GM19468 (cell line): ENCODE measurements around the gene CSF1.
"Not testable (repeated sequence)": the region's sequence is repeated elsewhere in the genome, so short reads cannot be mapped to it uniquely, and the experiment has no call there.

Experiments
- ATAC-seq: cut with Tn5 transposase; IDR thresholded peaks from one replicate; pipeline ENCODE4 v1.9.1; 2021; ENCODE audit warnings: mild to moderate bottlenecking, moderate library complexity, moderate number of reproducible peaks; ENCODE audit not compliant: unreplicated experiment; ENCODE audit errors: extremely low read depth

Gene CSF1

DNA sequence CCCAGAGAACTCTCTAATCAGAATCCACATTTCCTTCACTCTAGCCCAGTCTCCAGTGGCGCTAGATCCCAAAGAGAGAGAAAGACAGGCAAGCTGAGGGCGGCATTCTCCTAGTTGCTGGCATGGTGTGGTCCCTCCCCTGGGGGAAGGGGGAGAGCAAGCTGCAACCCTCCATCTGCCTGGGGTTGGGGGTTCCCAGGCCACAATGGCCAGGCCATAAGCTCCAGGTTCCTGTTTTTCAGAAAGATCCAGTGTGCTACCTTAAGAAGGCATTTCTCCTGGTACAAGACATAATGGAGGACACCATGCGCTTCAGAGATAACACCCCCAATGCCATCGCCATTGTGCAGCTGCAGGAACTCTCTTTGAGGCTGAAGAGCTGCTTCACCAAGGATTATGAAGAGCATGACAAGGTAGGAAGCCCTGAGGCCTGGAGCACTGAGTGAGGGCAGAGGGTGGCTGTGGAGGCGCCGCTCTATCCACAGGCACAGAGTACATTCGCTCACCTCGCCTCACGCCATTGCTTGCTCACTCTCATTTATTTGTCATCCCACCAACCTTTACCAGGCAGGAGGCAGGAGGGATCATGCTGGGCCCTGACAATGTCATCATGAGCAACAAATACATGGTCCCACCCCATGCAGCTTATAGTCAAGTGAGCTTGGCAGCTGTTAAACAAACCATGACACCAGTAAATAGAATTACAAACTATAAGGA is 6.6 kb downstream of the CSF1 start:
- ATAC-seq: no peak

GRCh38 chr1:109917768-109918606 is 7.3 kb downstream of the CSF1 start:
- no peak for ATAC-seq

GRCh38 chr1:109918671-109919070 is 8.0 kb downstream of the CSF1 start:
- ATAC-seq: no peak

DNA sequence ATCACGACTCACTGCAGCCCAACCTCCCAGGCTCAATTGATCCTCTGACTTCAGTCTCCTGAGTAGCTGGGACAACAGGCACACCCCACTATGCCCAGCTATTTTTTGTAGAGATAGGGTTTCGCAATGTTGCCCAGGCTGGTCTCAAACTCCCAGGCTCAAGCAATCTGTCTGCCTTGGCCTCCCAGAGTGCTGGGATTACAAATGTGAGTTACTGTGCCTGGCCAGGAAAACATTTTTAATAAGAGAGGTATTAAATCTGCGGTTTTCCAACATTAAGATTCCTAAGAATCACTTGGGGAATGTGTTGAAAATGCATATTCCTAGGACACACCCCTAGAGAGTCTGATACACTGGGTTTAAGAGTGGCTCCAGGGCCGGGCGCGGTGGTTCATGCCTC is 8.7 kb downstream of the CSF1 start:
- ATAC-seq: no peak

- ATAC-seq: not testable (repeated sequence)
These were observed 9.7 kb downstream of the CSF1 start for GRCh38 chr1:109920391-109920790.

- ATAC-seq: no peak
These were observed 11.7 kb downstream of the CSF1 start for GRCh38 chr1:109922326-109922725.

- no peak for ATAC-seq
These were observed 12.7 kb downstream of the CSF1 start for GRCh38 chr1:109923131-109923945.

GRCh38 chr1:109923946-109924275 is 13.3 kb downstream of the CSF1 start:
- no peak for ATAC-seq

GRCh38 chr1:109924316-109924715 is 13.7 kb downstream of the CSF1 start:
- ATAC-seq: no peak

DNA sequence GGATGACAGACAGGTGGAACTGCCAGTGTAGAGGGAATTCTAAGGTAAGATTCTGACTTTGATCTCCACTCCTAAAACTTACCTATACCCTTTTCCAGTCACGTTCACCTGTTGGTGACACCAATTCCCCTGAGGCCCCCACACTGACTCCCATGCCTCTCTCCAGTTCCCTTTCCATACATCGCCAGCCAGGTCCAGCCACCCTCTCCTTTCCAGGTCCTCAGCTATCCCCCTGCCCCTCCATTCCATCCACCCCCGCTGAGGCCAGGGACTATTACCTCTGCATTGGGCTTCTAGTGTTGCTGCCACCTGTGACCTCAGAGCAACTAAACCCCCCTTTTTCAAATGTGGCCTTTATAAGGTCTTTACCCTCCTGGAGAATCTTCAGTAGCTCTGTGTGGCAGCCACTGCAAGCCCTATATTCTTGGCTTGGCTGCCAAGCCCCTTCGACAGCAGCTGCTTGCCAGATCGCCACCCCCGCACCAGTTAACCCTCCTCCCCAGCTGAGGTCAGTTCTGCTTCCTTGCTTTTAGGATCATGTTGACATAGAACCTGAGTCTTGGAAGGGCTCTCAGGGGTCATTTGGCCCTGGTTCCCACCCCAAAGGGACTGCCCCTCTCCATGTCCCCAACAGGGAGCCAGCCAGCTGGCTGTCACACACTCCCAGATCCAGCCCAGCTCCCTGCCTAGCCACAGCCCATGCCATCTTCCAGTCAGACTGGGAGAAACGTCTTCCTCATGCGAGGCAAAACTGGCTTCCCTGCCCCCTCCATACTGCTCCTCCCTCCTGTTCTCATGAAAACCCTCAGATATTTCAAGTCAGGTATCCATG is 14.7 kb downstream of the CSF1 start:
- ATAC-seq: no peak

DNA sequence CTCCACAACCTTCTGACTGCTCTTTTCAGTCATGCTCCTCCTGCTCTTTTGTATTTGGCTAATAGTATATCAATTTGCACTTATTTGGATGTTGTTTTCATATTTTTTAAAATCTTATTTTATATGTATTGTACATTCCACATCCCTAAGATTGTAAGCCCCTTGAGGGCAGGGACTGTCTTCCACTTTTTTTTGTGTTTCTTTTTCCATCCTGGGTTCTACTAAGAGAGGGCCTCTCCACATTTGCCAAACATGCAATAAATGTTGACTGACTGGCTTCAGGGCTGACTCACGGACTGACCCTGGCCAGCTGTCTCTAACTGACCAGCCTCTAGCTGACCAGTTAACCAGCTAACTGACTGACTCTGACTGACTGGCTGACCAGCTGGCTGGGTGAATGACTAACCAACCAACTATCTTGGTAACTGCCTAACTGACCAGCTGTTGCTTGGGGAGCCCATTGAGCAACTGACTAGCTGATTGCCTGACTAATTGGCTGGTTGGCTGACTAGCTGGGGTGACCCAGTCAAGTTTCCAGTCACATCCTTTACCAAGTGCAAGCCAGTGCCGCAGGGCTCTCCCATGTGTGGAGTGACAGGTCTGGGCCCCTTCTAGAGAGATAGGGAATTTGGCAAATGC is 16.1 kb downstream of the CSF1 start:
- no peak for ATAC-seq

DNA sequence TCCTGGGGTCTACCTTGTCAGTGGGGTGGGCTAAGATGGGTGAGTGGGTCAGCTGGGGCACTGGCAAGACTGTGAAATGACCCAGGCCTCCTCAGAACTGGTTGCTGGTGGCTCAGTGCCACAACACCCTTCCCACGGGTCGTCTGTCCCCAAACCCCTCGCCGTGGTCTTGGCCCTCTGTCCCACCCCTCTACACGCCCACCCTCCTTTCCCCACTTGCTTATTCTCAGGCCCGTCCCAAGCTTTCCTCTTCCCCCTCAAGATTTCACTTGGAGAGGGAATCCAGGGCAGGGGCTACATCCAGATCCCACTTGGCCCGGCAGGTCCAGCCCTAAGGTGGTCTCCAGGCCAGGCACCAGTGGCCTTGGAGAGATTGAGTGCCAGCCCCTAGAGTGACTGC is 16.7 kb downstream of the CSF1 start:
- no peak for ATAC-seq

GRCh38 chr1:109927911-109928321 is 17.3 kb downstream of the CSF1 start:
- no peak for ATAC-seq

DNA sequence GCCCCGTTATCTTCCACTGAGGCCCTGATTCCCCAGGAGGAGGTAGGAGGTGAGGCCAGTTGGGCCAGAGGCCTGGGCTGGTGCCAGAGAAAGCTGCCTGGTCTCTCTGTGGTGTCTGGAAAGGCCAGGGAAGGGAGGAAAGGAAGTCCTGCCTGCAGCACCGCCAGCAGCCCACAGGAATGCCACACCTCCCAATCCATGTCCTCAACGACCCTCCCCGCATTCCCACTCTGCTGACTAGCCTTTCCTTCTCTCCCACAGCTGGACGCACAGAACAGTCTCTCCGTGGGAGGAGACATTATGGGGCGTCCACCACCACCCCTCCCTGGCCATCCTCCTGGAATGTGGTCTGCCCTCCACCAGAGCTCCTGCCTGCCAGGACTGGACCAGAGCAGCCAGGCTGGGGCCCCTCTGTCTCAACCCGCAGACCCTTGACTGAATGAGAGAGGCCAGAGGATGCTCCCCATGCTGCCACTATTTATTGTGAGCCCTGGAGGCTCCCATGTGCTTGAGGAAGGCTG is 18.0 kb downstream of the CSF1 start:
- no peak for ATAC-seq

DNA sequence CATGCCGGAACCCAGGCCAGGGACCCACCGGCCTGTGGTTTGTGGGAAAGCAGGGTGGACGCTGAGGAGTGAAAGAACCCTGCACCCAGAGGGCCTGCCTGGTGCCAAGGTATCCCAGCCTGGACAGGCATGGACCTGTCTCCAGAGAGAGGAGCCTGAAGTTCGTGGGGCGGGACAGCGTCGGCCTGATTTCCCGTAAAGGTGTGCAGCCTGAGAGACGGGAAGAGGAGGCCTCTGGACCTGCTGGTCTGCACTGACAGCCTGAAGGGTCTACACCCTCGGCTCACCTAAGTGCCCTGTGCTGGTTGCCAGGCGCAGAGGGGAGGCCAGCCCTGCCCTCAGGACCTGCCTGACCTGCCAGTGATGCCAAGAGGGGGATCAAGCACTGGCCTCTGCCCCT is 18.5 kb downstream of the CSF1 start:
- ATAC-seq: no peak

DNA sequence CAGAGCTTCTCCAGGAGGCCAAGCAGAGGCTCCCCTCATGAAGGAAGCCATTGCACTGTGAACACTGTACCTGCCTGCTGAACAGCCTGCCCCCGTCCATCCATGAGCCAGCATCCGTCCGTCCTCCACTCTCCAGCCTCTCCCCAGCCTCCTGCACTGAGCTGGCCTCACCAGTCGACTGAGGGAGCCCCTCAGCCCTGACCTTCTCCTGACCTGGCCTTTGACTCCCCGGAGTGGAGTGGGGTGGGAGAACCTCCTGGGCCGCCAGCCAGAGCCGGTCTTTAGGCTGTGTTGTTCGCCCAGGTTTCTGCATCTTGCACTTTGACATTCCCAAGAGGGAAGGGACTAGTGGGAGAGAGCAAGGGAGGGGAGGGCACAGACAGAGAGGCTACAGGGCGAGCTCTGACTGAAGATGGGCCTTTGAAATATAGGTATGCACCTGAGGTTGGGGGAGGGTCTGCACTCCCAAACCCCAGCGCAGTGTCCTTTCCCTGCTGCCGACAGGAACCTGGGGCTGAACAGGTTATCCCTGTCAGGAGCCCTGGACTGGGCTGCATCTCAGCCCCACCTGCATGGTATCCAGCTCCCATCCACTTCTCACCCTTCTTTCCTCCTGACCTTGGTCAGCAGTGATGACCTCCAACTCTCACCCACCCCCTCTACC is 19.1 kb downstream of the CSF1 start:
- no peak for ATAC-seq

DNA sequence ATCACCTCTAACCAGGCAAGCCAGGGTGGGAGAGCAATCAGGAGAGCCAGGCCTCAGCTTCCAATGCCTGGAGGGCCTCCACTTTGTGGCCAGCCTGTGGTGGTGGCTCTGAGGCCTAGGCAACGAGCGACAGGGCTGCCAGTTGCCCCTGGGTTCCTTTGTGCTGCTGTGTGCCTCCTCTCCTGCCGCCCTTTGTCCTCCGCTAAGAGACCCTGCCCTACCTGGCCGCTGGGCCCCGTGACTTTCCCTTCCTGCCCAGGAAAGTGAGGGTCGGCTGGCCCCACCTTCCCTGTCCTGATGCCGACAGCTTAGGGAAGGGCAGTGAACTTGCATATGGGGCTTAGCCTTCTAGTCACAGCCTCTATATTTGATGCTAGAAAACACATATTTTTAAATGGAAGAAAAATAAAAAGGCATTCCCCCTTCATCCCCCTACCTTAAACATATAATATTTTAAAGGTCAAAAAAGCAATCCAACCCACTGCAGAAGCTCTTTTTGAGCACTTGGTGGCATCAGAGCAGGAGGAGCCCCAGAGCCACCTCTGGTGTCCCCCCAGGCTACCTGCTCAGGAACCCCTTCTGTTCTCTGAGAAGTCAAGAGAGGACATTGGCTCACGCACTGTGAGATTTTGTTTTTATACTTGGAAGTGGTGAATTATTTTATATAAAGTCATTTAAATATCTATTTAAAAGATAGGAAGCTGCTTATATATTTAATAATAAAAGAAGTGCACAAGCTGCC is 19.8 kb downstream of the CSF1 start:
- ATAC-seq: no peak

DNA sequence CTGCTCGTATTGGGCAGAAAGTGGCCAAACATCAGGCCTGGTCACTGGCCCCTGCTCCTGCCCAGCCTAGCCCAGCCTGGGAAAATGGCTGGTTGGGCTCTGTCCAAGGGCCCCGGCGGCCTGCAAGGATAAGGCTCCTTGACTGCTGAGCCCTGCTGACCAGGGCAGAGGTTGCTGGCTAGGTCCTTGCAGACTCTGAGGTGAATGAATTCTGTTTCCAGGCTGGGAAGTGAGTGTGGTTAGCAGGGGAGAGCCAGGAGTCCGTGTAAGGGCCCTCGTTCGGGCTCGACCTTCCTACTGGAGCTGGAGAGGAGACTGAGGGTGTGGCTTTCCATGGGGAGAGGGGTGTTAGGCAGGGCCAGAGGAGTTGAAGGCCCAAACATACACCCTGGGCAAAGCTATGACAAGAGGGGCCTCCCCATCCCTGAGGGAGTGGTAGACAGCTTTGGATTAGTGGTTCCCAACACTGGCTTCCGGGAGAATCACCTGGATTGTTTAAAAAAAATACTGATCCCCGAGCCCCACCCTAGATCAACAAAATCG is 20.6 kb downstream of the CSF1 start:
- ATAC-seq: no peak
